ENCODE results near the gene SLC7A14.

The SLC7A14 gene

DNA sequence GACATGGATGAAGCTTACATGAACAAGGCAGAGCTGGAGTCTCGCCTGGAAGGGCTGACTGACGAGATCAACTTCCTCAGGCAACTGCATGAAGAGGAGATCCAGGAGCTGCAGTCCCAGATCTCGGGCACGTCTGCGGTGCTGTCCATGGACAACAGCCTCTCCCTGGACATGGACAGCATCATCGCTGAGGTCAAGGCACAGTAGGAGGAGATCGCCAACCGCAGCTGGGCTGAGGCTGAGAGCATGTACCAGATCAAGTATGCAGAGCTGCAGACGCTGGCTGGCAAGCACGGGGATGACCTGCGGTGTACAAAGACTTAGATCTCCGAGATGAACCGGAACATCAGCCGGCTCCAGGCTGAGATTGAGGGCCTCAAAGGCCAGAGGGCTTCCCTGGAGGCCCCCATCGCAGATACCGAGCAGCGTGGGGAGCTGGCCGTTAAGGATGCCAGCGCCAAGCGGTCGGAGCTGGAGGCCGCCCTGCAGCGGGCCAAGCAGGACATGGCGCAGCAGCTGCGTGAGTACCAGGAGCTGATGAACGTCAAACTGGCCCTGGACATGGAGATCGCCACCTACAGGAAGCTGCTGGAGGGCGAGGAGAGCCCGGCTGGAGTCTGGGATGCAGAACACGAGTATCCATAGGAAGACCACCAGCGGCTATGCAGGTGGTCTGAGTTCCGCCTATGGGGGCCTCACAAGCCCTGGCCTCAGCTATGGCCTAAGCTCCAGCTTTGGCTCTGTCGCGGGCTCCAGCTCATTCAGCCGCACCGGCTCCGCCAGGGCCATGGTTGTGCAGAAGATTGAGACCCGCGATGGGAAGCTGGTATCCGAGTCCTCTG, 89.6 kb downstream of the SLC7A14 start:
- no peak for DNase-seq

DNA sequence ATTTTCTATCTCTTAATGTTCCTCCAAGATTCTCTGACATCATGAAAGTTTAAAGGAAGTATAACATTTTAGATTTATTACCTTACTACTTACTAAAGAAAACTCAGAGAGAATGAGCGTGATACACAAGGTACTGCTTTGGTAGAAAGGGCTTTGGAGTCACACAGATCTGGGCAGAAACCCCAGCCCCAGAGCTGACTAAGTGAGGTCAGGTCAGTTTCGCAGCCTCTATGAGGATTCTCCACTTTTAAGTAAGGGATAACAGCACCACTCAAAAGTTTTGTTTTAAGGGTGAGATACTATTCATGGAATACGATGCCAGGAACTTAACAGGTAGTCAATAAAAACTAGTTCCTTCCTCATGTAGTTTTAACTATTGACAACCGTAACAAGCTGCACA, 91.1 kb downstream of the SLC7A14 start:
- no peak for DNase-seq

DNA sequence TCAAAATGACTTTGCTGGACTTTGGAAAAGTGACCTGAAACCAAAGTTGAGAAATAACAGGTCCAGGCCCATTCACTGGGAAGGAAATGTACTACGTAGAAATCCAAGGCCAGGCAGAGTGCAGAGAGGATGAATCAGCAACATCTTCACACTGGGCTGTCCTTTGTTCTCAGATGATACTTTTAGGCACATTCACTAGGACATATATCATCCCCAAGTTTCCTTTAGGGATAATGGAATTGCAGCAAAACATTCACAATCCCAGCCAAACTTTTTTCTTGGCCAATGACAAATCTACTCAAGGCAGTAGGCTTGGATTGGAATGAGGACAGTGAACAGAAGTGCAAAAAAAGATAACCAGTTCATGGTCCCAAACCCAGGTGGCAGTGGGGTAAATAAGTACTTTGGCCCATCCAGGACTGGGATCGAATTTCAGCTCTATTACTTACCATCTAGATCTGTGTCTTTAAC, 92.1 kb downstream of the SLC7A14 start:
- no peak for DNase-seq

DNA sequence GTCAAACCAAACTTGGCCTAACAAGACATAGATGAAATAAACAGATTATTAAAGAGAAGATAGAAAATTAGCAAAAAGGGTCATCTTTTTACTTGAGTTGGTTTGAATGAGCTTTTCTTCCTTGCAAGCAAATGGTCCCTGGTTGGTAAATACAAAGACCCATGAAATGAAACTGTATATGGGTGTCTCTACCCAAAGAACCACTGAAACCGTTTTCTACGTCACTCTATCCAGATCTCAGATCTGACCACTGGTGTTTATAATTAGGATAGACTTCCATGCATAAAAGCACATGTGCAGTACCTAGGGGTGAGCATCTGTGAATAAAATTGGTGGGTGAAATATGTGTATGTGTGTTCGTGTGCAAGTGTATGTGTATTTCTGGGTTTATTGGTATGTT, 94.0 kb downstream of the SLC7A14 start:
- DNase-seq, result no peak

DNA sequence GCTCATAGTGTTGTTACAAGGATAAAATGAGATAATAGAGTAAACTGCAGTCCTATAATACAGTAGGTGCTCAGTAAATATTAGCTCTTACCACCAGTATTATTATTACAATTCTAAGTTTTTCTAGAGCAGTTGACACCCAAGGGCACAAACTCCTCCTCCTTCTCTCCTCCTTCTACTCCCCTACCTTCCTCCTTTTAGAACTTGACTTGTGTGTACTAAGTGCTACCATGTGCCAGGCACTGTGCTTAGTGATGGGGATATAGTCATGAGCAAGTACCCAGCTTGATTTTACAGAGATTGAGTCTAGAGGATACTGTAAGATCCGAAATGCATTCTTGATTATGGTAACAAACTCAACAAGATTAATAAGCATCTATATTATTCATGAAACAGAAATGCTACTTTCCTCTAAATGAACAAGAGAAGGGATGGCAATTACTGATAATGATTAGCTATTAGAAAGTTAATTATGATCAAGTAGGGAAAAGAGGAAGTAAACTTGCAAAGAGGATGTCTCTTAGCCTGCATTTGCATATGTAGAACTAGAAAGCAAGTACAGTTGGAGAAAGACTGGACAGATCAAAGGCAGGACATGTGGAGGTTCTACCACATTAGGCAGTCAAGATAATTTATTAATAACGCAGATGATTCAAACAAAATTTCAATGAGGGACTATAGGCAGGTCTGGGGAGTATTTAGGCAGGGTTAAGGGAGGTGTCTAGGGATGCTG, 94.9 kb downstream of the SLC7A14 start:
- no peak for DNase-seq

DNA sequence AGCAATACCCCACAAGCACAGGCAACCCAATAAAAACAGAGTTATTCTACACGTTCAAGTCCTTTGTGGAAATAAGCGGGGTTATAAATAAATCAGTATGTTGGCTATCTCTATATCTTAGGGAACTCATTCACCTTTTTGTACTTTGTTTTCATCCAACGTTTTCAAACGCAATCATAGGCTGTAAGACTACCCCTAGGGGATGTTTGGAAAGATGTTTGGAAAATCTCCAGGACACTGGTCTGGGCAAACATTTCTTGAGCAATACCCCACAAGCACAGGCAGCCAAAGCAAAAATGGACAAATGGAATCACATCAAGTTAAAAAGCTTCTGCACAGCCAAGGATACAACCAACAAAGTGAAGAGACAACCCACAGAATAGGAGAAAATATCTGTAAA, 97.1 kb downstream of the SLC7A14 start:
- DNase-seq, result no peak

DNA sequence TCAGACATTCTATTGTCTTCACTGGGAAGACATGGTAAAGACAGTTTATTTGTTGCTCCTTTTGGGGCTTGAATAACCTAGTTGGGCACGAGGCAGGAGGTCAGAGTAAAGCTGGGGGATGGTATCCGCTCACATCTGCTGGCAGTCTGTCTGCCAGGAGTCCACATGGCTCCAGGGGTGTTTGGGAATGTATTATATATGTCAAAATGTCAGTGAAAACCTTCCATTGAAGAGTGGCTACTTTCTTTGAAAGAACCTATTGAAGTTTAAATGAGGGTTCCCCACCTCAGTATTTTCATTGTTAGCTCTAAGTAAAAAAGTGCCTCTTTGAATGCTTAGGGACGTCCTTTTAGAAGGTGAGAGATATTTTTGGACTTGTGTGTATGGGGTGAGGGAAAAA, 98.8 kb downstream of the SLC7A14 start:
- DNase-seq, result no peak

DNA sequence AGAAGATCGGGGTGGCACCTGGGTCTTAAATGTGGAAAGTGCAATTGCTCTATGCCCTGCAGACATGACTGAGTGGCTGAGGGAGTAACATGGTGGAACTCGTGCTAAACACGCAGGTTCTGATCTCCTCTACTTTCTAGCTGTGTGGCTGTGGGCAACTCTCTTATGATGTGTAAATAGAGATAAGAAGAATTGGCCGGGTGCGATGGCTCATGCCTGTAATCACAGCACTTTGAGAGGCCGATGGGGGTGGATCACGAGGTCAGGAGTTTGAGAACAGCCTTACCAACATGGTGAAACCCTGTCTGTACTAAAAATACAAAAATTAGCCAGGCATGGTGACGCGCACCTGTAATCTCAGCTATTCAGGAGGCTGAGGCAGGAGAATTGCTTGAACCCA, 99.5 kb downstream of the SLC7A14 start:
- DNase-seq, result no peak

DNA sequence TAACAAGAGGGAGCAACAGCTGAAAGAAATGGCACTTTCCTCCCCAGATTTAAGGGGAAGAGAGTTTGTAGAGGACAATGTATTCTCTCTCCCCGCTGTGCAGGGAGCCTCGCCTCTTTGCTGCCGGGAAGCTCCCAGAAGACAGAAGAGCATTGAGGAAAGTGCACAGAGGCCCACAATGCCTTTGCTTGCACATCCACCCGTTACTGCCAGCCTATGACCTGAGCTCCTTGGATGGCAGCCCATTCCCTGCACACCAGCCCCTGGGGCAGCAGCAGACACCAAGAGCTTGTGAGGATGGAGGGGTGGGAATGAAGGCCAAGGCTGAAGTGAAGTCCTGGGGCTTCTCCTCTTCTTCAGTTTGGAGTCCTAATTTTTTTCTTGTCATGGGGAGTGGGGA, 100.2 kb downstream of the SLC7A14 start:
- no peak for DNase-seq

DNA sequence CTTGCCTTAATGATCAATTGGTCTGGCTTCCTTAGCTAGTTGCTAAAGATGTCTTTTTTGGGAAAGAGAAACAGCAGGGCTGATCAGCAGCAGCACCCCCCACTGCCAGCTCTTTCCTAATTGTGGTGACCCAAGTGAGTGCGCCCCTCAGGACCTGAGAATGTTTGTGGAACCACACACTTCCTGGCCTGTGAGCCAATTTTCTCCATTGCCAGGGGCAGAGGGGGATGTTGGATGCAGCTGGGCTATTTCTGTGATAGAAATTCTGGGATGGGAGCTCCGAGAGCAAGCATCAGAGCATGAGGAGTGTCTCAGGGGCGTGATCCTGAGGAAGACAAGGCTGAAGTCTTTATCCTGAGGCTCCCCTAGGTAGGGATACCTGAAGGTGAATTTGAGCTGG, 100.6 kb downstream of the SLC7A14 start:
- no peak for DNase-seq

DNA sequence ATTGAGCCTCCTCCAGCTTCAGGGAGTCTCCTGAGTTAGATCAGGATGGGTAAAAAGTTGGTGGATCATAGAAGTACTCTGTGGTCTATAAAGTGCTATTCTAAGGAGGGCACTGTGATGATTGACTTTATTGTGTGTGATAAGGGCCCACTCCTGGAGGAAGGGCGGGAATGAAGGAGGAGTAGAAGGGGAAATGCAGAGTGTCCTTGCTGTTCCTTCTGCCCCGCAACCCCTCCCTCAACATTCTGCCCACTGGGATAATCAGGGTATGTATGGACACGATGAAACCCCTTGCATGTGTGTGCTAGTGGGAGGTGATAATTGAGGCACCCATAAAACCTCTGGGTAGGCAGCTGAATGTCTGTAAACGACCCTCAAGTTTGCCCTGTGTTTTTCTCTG, 101.0 kb downstream of the SLC7A14 start:
- DNase-seq, result no peak

DNA sequence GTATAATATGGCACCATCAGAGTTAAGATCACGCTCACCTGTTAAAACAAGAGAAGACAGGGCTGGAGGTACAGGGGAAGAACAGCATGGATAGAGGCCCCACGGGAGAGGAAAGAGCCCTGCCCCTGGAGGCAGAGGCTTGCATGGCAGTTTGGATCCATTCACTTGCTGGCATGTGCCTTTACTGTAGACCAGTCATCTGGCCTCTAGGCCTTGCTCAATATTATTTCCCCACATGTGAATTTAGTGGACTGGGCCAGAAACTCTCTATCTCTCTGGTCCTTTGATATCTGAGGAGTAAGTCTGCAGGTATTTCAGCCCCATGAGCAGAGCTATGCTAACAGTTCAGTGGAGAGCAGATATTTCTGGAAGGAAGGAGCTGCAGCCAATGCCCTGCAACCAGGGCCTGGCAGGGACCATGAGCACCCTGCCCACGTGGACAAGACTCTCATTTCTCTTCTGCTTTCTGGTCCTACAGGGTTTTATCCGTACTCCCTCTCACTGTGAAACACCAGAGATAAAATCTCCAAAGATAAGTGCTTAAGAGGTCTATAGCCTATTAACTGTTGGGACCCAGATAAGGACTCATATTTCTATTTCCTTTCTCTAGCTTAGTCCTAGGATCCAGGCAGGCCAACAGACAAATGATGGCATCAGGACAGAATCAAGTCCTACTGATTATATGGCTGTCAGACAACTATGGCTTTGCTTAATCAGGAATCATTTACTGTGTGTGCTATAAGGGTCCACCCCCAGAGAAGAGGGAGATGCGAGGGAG, 102.2 kb downstream of the SLC7A14 start:
- DNase-seq, result no peak

DNA sequence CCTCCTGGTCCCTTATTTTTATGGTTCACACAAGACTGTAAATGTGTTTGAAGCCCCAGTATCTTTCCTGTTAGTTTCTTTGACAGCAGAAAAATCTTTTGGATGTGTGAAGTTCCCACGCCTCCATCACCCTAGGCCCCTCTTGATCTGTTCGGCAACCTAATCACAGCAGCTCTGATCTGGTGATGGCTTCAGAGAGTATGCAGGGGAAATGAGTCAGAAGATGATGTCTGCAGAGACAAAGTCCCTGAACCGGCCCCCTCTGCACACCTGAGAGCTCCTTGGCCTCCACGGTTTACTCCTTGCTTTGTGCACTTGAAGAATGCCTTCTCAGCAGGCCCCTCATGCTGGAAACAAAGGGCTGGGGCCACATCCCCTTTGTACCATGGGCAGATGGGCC, 103.7 kb downstream of the SLC7A14 start:
- no peak for DNase-seq

DNA sequence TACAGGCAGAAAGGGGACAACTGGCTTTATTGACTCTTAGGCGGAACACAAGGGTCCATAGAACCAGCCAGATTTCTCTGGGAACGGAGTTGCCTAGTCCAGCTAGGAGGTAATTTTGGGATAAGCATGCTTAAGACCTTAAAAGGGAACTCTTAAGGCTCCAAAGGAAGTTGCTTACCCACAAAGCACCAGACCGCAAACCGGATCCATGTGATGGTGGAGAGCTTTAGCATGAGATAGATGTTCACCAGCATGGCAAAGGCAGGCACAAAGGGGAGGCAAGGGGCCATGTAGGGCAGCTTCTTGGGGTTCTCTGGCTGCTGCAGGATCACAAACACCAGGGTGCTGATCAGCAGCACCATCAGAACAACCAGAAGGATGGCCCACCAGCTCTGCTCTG, 105.8 kb downstream of the SLC7A14 start:
- DNase-seq, result no peak

DNA sequence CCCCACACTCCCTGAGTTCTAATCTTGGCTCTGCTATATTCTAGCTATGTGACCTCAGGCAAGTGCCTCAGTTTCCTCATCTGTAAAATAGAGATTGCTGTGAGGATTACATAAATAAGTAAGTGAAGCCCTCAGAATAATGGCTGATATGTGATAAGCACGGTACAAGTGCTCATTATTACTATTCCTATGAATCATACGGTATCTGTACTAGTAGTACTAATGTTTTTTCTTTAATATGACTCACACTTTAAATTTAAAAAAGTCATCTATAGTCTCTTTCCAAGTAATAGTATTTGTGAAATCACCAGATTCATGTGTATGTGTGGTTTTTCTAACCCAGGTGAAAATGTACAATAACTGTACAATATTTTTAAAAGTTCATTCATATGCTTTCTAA, 108.5 kb downstream of the SLC7A14 start:
- no peak for DNase-seq

DNA sequence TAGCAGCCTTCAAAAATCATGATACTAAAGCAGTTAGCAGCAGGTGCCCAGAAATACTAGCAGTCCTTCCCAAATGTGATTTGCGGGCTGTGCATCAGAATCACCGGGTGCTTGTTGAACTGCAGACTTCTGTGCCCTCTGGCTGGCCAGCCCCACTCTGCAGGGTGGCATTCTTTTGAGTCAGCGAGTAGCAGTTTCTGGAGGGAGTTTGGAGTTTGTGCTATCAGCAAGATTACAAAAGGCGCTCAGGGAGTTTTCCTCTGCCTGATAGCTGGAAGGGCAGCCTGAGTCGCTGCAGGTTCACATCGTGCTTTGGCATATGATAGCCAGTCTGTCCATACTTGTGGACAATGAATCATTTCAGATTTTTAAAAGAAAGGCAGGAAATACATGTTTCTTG, 109.6 kb downstream of the SLC7A14 start:
- no peak for DNase-seq

DNA sequence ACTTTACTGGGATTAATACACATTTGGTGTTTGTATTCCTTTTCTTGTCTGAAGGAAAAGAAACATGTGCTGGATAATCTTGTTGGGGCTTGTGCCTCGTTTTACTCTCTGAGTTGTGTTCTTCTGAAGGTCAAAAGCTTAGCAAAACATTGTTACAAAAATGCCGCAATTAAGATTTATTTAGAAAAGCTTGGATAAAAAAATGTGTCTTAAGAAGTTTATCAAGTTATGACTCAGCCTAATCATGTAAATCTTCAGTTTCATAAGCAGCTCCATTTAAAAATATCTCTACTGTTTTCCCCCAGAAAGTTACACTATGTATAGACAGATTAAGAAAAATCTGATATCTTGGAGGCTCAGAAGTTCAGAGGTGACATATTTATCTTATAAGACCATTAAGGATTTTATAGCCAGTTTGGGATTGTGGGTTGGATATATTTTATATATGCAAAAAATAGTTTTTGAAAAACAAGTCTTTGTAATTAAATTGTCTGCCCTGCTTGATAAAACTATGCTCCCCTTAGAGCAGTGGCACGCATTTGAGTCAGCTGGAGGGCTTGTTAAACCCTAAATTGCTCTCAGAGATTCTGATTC, 110.7 kb downstream of the SLC7A14 start:
- DNase-seq, result no peak

DNA sequence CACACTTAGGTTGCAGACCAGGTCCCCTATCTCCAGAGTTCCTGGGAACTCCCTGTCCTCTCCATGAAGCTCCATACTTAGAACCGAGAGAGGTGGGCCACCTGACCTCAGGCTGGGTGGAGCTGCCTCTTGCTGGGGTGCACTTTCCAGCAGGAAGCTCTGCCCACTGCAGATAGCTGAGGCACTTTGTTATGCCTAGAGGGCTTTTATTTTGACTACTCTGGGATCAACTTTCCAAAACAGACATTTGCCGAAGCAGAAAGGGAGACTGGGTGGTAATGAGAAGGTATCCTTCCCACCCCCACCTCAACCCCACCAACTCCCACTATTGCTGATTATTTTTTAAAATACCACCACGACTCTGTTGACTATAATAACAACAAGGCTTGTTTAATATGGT, 112.5 kb downstream of the SLC7A14 start:
- no peak for DNase-seq

DNA sequence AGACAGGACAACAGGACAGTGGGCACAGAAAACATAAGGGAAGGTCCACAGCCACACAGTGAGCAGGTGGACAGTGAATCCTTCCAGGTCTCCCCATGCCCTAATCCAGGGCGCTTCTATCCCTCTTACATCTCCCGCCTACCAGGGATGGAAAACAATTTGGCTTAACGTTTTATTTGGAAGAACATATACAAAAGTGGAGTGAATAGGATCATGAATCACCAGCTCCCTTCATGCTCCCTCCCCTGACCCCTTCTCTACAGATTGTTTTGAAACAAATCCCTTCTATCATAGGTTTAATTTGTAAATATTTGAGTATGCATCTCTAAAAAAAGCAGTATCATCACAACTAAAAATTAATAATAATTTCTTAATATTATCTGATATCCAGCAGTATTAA, 114.7 kb downstream of the SLC7A14 start:
- no peak for DNase-seq

DNA sequence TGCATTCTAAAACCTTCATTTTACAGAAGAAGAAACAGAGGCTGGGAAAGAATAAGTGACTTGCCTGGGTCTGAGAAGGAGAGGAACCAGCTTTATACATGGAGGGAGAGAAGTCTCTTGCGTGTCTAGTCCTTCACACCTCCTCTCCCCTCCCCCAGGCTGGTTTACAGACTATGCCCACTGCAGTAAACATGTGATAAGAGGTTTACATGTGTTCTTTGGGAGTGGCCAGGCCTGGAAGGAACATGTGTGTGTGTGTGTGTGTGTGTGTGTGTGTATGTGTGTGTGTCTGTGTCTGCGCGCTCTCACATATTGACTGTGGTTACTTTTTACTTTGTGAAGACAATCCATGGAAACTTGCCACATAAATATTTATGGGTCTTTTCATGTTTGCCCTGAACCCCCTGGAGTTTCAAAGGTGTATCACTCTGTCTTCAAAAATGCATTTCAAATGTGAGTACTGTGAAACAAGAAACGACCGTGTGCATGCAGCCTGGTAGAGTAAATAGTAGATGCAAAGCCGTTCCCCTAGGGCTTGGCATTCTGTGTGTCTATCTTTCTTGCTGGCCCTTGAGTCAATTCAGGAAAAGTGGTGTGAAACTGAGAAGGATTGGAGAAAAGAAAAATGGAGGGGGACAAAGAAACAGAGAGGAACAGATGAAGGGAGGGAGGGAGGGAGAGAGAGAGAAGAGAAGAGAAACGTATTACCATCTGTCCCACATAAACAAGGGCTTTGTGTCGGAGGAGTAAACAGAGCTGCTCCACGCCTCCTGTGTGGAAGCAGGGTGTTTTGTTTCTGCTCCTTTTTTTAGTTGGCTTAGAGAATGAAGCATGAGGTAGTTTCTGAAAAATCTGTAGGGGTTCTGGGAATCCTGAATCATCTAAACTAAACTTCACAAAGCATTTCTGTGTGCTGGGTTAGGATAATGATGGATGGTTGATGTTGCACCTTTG, 115.5 kb downstream of the SLC7A14 start:
- DNase-seq, result peak; percentile 35

DNA sequence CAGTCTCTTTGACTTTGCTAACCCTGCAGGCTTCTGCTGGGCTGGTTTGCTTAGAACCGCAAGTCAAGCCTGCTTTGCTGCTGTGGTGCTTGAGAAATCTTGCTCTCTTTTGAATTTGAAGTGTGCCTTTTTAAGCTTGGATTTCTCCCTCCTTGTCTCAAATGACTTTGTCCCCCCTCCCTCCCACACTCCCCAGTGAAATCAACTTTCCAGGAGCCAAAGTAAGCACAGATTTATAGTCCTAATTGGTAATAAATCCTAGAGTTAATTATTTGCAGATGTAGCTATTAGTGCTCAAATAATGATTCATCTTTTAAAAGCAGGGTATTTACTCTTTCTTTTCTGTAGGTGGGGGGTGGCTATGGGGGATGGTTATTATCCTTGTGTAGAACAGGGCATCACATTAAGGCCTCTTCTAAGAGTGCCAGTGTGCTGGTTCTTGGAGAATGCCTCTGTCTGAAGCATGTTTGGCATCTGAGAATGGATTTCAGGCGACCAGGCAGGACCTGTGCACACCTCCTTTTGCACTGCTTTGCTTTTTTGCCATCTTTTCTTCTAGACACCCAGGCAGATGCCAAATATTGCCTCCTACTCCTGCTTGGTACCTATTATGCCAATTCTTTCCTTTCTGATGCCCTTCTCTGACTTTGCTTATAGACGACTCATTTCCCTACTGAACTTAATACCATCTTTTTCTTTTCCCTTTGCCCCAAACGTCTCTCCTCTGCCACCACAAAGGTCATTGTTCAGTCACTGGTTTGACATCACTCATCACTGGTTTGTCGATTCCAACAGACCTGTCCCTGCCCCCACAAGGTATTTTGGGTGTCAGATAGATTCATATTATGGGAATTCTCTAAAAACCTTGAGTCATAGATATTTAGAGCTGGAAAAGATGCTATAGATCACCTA, 116.5 kb downstream of the SLC7A14 start:
- no peak for DNase-seq

Data from NCI-H510A (cell line).